ENCODE data around the gene SLC7A6. TPM values are rescaled to one million over a fixed set of nuclear protein-coding genes. Genes with fewer than 3 reads are reported as not detected.

Gene SLC7A6
- polyA plus RNA-seq, 1 experiment, result 27.4 TPM

DNA sequence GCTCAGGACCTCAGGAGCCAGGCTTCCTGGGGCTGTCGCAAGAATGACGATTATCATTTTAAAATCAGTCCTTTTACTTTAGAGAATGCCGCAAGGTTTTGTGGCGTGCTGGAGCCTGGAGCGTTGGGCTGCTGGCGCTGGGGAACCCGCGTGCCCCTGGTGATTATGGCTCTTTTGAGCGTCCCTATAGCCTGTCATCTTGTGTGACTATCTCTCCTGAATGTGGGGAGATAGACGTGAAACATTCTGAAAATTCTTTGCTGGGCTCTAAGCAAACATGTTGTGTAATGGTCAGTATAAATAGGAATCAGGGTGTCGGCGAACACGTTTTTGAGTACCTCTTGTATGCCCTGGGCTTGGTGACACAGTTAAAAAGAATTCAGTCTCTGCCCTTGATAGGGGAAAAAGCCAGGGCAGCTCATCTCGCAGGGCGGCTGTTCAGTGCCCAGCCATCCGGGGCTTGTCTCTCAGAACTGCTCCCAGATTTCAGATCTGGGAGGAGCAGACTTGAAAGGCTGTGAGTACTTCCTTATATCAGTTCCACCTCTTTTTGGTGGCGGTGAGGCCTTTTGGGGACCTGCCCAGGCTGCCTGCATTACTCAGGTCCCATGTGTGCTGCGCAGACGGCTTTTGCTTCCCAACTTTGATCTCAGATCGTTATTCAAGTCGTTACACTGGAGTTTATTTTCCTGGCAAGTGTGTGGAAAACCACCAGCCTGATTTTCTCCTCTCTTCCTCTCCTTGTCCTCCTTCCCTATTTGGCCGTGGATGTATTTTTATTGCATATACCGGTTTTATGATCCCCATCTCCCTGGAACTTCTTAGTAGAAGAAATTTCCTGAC lies 973 bp downstream of the SLC7A6 start:
- H3K27ac ChIP-seq (ENCODE audit: low read depth, low read length), result peak overlapping the region; percentile 94
- DNase-seq (ENCODE audit: low read depth, low spot score), result no peak
- H3K9me3 ChIP-seq (ENCODE audit: control insufficient read depth, insufficient read depth, low read length), result no peaks in the 10 kb centered on the region; the same call in 1 of the 2 replicates
- ChIA-PET CTCF (interaction anchor here (5.8 kb wide), 1 partner anchor 60 kb away, joined by 158 read pairs; no protein-coding TSS in a partner anchor), POLR2A (interaction anchor here (0.5 to 1.9 kb wide), 2 partner anchors 22 to 23 kb away, joined by 5 to 9 read pairs; no protein-coding TSS in a partner anchor)
- no peak for TF ChIP-seq CTCF (IDR thresholded peaks at IDR 0.05; ENCODE audit: low read depth, low read length)
- peak overlapping the region; percentile 98 for H3K4me3 ChIP-seq (ENCODE audit: low read depth, low read length)
- H3K27me3 ChIP-seq (ENCODE audit: control insufficient read depth, insufficient read depth, low read length), result no peaks in the 10 kb centered on the region

GRCh38 chr16:68267612-68268405 lies 3.5 kb downstream of the SLC7A6 start:
- Histone ChIP-seq H3K27me3 (ENCODE audit: control insufficient read depth, insufficient read depth, low read length) (no peaks in the 10 kb centered on the region), H3K9me3 (ENCODE audit: control insufficient read depth, insufficient read depth, low read length) (no peaks in the 10 kb centered on the region; the same call in 1 of the 2 replicates), H3K4me3 (ENCODE audit: low read depth, low read length) (no peak overlapping the region), H3K27ac (ENCODE audit: low read depth, low read length) (no peak overlapping the region)
- CTCF ChIA-PET, result interaction anchor here (1.7 kb wide), 1 partner anchor 61 kb away, joined by 4 read pairs; no protein-coding TSS in a partner anchor
- no peak for DNase-seq (ENCODE audit: low read depth, low spot score)
- TF ChIP-seq CTCF (IDR thresholded peaks at IDR 0.05; ENCODE audit: low read depth, low read length), result no peak
- POLR2A ChIA-PET, result no interaction called here

DNA sequence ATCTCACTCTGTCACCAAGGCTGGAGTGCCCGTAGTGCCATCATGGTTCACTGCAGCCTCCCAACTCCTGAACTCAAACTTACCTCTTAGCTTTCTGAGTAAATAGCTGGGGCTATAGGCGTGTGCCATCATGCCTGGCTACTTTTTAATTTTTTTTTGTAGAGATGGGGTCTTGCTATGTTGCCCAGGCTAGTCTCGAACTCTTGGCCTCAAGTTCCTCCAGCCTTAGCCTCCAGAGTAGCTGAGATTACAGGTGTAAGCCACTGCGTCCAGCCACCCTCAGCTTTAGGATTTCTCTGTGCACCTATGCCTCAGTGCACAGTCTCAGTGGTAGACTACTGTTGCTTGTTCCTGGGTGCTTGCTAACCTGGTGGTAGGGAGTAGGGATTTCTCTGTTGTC lies 5.5 kb downstream of the SLC7A6 start:
- DNase-seq (ENCODE audit: low read depth, low spot score), result no peak
- POLR2A ChIA-PET, result interaction anchor here (0.6 to 2.2 kb wide), 2 partner anchors 41 to 105 kb away, joined by 6 read pairs; partner anchors contain the start of genes PRMT7 and SLC7A6OS
- H3K27ac ChIP-seq (ENCODE audit: low read depth, low read length), result no peak overlapping the region
- H3K9me3 ChIP-seq (ENCODE audit: control insufficient read depth, insufficient read depth, low read length), result no peaks in the 10 kb centered on the region; the same call in 1 of the 2 replicates
- H3K4me3 ChIP-seq (ENCODE audit: low read depth, low read length), result no peak overlapping the region
- no peak for TF ChIP-seq CTCF (IDR thresholded peaks at IDR 0.05; ENCODE audit: low read depth, low read length)
- no peaks in the 10 kb centered on the region for H3K27me3 ChIP-seq (ENCODE audit: control insufficient read depth, insufficient read depth, low read length)
- CTCF ChIA-PET, result interaction anchor here (1.1 kb wide), 1 partner anchor 9 kb away, joined by 4 read pairs; no protein-coding TSS in a partner anchor

DNA sequence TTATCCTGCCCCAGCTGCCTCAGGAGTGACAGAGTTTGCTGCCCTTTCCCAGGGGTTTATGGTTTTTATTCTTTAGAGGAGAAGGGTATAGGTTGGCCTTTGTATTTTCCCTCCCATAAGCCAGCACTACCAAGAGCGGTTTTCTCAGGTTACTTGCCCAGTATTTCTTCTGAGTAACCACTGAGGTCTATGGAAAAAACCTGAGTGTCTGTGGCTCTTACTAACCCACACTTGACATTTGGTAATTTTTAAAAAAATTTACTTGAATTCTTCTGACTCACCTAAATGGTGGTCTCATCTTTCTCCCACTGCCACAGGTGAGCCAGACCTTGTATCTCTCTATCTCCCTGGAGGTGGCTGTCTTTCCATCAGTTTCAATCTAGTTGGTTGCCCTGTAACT lies 6.0 kb downstream of the SLC7A6 start:
- Histone ChIP-seq H3K4me3 (ENCODE audit: low read depth, low read length) (no peak overlapping the region), H3K9me3 (ENCODE audit: control insufficient read depth, insufficient read depth, low read length) (no peaks in the 10 kb centered on the region), H3K27ac (ENCODE audit: low read depth, low read length) (no peak overlapping the region), H3K27me3 (ENCODE audit: control insufficient read depth, insufficient read depth, low read length) (no peaks in the 10 kb centered on the region)
- ChIA-PET POLR2A (interaction anchor here (2.2 kb wide), 1 partner anchor 41 kb away, joined by 6 read pairs; the partner anchor contains the start of genes PRMT7 and SLC7A6OS), CTCF (interaction anchor here (1.0 to 1.1 kb wide), 2 partner anchors 9 to 59 kb away, joined by 3 to 4 read pairs; no protein-coding TSS in a partner anchor)
- DNase-seq (ENCODE audit: low read depth, low spot score), result no peak
- TF ChIP-seq CTCF (IDR thresholded peaks at IDR 0.05; ENCODE audit: low read depth, low read length), result no peak
